Measurements from ENCODE around the gene PRR18. TPM values are rescaled to one million over a fixed set of nuclear protein-coding genes. Genes with fewer than 3 reads are reported as not detected.

The PRR18 gene
- total and polyA plus RNA-seq, 9 of the 15 experiments (the other 6 are each of a cell fraction or from before 2014, with no cell fraction given): not detected

DNA sequence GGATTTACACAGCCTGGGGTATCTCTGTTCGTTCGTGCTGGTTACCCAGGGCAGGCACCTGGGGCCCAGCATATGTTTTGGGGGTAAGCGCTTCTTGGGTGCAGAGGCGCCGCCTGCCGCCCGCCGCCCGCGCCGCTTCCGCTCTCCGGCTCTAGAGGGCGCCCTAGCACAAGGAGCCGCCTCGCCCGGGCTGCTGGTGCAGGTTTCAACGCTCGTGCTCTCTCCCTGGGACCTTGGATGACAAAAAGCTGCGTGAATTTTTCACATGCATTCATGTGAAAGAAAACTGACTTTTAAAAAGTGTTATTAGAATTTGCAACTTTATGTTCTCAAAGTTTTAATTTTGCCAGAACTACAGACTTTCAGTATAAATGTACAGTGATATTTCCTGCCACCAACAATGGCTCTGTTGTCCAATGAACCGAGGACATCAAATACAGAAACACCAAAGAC lies 32.5 kb downstream of the PRR18 start:
- Histone ChIP-seq H3K4me3 (no peak overlapping the region), H3K9me3 (replicated peaks; ENCODE audit: control insufficient read depth, insufficient read depth, low read depth, low read length) (no peaks in the 10 kb centered on the region), H3K9me1 (ENCODE audit: control insufficient read depth, insufficient read depth, low read length) (no peaks in the 10 kb centered on the region), H3K4me1 (replicated peaks in 1 of 2; ENCODE audit: control insufficient read depth in 2 of 2, insufficient read depth in 2 of 2, low read length in 2 of 2) (peaks cover 0 to 6% of the 10 kb centered on the region in 2 experiments; a peak in 1 of 5 replicates), H3K9ac (ENCODE audit: insufficient read depth in 1 of 2, low read depth in 2 of 2, low read length in 2 of 2) (no peak overlapping the region), H3K79me2 (ENCODE audit: control insufficient read depth, insufficient read depth, low read length) (no peaks in the 10 kb centered on the region), H2AFZ (ENCODE audit: low read depth, low read length) (no peak overlapping the region), H3K4me2 (ENCODE audit: insufficient read depth, low read length) (no peak overlapping the region), H3K36me3 (ENCODE audit: control insufficient read depth, insufficient read depth, low read length) (no peaks in the 10 kb centered on the region), H4K20me1 (replicated peaks; ENCODE audit: control insufficient read depth, insufficient read depth, low read length) (no peaks in the 10 kb centered on the region), H3K27ac (ENCODE audit: extremely low read depth, low read depth, low read length) (no peak overlapping the region), H3K27me3 (ENCODE audit: control insufficient read depth in 2 of 2, insufficient read depth in 2 of 2, low read length in 2 of 2) (peaks cover 12 to 53% of the 10 kb centered on the region in 2 experiments; a peak in 3 of 5 replicates)
- in situ Hi-C loops (cut with MboI) (no loop called here), intact Hi-C loops (cut with micrococcal nuclease) (loop anchor here (1.0 to 10.0 kb wide), 6 partner anchors 35 to 499 kb away; partner anchors contain the start of gene MPC1)
- ChIA-PET POLR2A (no interaction called here), CTCF (ENCODE audit: low intra/inter-chr PET ratio) (interaction anchor here (0.6 to 4.1 kb wide), 7 partner anchors 38 to 129 kb away, joined by 3 to 37 read pairs (median 3); partner anchors contain the start of gene MPC1)
- FAIRE-seq (peak; percentile 35), ATAC-seq (peak; percentile 98), DNase-seq (ENCODE audit: extremely low read depth in 1 of 4, low spot score in 3 of 4) (peak; percentile 79 to 88 (median 84))
- BruUV-seq (replicated peaks): no TSS peak
- WGBS (ENCODE audit: insufficient coverage, low coverage, missing lambda C conversion rate): under 1% methylated on average over 21 of the region's 21 CpGs
- TF ChIP-seq ZNF766 (CRISPR knock-in tag; conservative IDR thresholded peaks at IDR 0.05): no peak
- TF ChIP-seq NFE2L1 (tag; IDR thresholded peaks at IDR 0.05; ENCODE audit: borderline replicate concordance, low read depth): no peak
- no peak for TF ChIP-seq MCM3 (IDR thresholded peaks at IDR 0.05)
- TF ChIP-seq ZBTB17 (CRISPR knock-in tag; IDR thresholded peaks at IDR 0.05): no peak
- TF ChIP-seq, protein P1, sequence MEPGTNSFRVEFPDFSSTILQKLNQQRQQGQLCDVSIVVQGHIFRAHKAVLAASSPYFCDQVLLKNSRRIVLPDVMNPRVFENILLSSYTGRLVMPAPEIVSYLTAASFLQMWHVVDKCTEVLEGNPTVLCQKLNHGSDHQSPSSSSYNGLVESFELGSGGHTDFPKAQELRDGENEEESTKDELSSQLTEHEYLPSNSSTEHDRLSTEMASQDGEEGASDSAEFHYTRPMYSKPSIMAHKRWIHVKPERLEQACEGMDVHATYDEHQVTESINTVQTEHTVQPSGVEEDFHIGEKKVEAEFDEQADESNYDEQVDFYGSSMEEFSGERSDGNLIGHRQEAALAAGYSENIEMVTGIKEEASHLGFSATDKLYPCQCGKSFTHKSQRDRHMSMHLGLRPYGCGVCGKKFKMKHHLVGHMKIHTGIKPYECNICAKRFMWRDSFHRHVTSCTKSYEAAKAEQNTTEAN (CRISPR knock-in tag; IDR thresholded peaks at IDR 0.05): no peak
- no peak for TF ChIP-seq ZNF41 (CRISPR knock-in tag; conservative IDR thresholded peaks at IDR 0.05)
- TF ChIP-seq ZNF197 (CRISPR knock-in tag; IDR thresholded peaks at IDR 0.05; ENCODE audit: low read depth): no peak
- TF ChIP-seq TCF7L2 (IDR thresholded peaks at IDR 0.05; ENCODE audit: low read depth, low read length): no peak
- no peak for TF ChIP-seq ZC3H4 (CRISPR knock-in tag; IDR thresholded peaks at IDR 0.05; ENCODE audit: borderline replicate concordance)
- no peak for TF ChIP-seq FOXM1 (IDR thresholded peaks at IDR 0.05; ENCODE audit: low read depth)
- TF ChIP-seq FOXM1 (CRISPR knock-in tag; IDR thresholded peaks at IDR 0.05; ENCODE audit: low read depth): no peak
- TF ChIP-seq, protein P2, sequence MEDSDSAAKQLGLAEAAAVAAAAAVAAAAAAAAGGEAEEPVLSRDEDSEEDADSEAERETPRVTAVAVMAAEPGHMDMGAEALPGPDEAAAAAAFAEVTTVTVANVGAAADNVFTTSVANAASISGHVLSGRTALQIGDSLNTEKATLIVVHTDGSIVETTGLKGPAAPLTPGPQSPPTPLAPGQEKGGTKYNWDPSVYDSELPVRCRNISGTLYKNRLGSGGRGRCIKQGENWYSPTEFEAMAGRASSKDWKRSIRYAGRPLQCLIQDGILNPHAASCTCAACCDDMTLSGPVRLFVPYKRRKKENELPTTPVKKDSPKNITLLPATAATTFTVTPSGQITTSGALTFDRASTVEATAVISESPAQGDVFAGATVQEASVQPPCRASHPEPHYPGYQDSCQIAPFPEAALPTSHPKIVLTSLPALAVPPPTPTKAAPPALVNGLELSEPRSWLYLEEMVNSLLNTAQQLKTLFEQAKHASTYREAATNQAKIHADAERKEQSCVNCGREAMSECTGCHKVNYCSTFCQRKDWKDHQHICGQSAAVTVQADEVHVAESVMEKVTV (CRISPR knock-in tag; IDR thresholded peaks at IDR 0.05): peak; percentile 98
- no peak for TF ChIP-seq TFAM (CRISPR knock-in tag; conservative IDR thresholded peaks at IDR 0.05)
- no peak for TF ChIP-seq ZBTB1 (CRISPR knock-in tag; IDR thresholded peaks at IDR 0.05; ENCODE audit: borderline replicate concordance, low read depth)
- no peak for TF ChIP-seq RBM22 (IDR thresholded peaks at IDR 0.05; ENCODE audit: low read depth, low read length, poor library complexity, severe bottlenecking)
- peak; percentile 70; the same call in 1 of the 2 replicates for TF ChIP-seq CC2D1A (IDR thresholded peaks at IDR 0.05)
- no peak for TF ChIP-seq TAF9B (IDR thresholded peaks at IDR 0.05; ENCODE audit: partially characterized antibody)
- TF ChIP-seq RB1 (IDR thresholded peaks at IDR 0.05; ENCODE audit: low read depth): peak; percentile 94
- TF ChIP-seq NEUROD1 (IDR thresholded peaks at IDR 0.05; ENCODE audit: borderline replicate concordance, low read depth, low read length, partially characterized antibody): peak; percentile 31
- no peak for TF ChIP-seq SP2 (IDR thresholded peaks at IDR 0.05; ENCODE audit: extremely low read depth, low read depth, low read length, poor library complexity, severe bottlenecking)
- TF ChIP-seq SP1 (CRISPR knock-in tag; IDR thresholded peaks at IDR 0.05): 0 out of 2 replicates have a peak, but pooled peaks have one; percentile 22

Measured in K562 (cell line).